Fibroblast of peridontal ligament (primary cell): ENCODE measurements around the gene GTF2B.
A peak's percentile ranks its signal among the peaks of the same experiment; 100 is the strongest.
"Not testable (repeated sequence)": the region's sequence is repeated elsewhere in the genome, so short reads cannot be mapped to it uniquely, and the experiment has no call there.

Experiments used
- DNase-seq: peaks from one replicate; pipeline ENCODE4 v3.0.0-alpha.2; 2010; ENCODE audit errors: extremely low read depth

Gene GTF2B

GRCh38 chr1:88891318-88891950, at the start of gene GTF2B:
Gene GTF2B, minus strand, starts transcription at chr1:88891567. Its CDS starts 68 bp downstream, at chr1:88891499.
- DNase-seq, result peak; percentile 97

- not testable (repeated sequence) for DNase-seq
Observed at GRCh38 chr1:88938528-88938927, 47.2 kb upstream of the GTF2B start.

DNA sequence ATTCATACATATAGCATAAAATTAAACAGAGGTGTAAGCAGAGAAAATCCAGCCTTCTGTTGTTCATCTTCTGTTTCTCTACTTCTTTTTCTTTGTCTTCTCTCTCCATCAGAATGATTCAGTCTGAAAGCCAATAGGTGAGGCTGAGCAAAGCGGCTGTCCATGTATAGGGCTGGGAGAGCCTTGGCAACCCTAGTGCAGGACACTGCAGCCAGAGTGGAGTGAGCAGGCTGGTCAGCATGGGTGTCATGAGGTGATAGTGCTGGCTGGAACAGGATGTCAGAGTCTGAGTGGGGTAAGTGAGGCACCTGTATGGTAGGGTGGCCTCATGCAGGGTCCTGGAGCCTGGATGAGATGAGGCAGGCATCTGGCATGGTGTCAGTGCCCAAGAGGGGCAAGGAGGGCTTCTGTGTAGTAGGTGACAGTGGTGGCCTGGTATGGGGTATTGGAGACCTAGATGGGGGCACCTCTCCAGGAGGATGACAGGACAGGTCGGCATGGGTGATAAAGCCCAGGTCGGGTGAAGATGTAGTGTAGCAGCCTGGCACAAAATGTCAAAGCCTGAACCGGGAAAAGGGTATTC, 45.5 kb upstream of the GTF2B start:
- DNase-seq, result no peak

DNA sequence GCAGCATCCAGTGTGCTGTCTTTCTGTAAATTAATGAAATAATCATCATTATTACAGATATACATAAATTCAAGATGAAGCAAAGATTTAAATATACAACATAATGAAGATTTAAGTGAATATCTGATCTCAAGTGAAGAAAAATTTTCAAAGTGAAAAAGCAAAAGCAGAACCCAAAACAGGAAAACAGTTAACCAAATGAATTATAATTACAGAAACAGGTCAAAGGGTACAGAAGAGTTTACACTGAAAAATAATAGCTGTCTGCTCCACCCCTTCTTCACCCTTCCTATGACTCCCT, 44.8 kb upstream of the GTF2B start:
- DNase-seq, result no peak

DNA sequence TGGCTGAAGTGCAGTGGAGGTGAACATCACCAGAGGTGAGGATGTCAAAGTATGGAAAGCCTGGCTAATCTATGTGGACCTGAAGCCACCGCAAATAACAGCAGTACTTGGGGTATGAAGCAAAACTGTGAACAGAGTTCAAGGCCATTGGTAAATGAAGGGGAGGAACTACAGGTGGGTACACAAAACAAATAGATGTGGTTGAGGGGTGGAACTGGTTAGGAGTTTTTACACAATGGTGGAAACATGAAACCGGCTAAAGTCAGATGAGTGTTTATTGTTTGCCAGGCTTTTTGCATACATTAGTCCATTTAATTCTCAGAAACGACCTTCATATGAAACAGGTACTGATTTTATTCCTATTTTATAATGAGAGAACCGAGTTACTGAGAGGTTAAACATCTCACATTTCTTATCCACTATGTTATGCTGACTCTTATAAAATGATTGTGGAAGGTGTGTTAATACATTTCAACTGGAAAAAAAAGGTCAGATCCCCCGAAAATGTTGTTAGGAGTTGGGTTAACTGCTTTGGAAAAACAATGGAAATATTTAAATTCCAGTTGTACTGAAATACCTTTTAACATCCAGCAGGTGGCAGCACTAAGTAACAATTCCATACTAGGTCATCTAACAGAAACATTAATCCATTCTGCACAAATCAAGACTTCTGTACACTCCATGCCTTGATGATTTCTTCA, 44.3 kb upstream of the GTF2B start:
- peak; percentile 66 for DNase-seq

DNA sequence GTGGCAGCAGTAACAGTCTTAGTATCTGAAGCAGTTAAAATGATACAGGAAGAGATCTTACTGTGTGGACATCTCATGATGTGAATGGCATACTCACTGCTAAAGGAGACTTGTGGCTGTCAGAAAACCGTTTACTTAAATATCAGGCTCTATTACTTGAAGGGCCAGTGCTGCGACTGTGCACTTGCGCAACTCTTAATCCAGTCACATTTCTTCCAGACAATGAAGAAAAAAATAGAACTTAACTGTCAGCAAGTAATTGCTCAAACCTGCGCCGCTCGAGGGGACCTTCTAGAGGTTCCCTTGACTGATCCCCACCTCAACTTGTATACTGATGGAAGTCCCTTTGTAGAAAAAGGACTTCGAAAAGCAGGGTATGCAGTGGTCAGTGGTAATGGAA, 38.8 kb upstream of the GTF2B start:
- not testable (repeated sequence) for DNase-seq

- no peak for DNase-seq
Observed at GRCh38 chr1:88923224-88923623, 31.9 kb upstream of the GTF2B start.

- DNase-seq, result no peak
Observed at GRCh38 chr1:88922214-88922613, 30.8 kb upstream of the GTF2B start.

DNA sequence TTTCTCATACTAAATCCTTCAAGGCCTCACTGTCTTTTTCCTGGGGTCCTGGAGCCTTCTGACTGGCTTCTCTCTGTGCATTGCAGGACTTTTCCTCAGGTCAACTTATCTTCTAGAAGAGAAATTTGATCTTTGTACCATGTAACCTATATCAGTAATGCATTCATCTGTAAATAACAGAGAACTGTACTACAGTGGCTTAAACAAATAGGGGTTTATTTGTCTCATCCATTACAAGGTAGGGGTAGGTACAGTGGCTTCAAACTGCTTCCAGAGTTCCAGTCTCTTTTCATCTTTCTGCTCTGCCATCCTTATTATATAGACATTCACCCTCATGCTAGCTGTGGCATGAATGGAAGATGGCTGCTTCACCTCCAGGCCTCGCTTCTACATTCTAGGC, 29.5 kb upstream of the GTF2B start:
- DNase-seq, result no peak

- no peak for DNase-seq
Observed at GRCh38 chr1:88917321-88918025, 26.1 kb upstream of the GTF2B start.

DNA sequence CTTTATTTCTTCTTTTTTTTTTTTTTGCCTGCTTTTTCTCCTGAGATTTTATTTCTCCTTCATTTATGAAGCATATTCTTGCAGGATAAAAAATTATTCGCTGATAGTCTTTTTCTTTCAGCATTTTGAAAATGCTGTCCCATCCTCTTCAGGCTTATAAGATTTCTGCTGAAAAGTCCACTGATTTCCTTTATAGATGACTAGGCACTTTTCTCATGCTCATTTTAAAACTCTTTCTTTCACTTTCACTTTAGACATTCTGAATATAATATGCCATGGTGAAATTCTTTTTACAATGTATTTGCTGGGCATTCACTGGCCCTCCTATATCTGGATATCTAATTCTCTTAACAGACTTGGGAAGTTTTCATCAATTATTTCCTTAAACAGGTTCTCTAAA, 25.5 kb upstream of the GTF2B start:
- DNase-seq, result no peak

DNA sequence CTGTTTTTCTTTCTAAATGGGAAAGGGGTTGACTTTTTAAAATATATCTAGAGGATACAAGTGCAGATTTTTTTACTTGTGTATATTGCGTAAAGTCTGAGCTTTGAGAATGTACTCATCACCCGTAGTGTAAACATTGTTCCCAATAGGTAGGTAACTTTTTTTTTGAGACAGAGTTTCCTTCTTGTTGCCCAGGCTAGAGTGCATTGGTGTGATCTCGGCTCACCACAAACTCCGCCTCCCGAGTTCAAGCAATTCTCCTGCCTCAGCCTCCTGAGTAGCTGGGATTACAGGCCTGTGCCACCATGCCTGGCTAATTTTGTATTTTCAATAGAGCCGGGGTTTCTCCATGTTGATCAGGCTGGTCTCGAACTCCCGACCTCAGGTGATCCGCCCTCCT, 20.4 kb upstream of the GTF2B start:
- not testable (repeated sequence) for DNase-seq

DNA sequence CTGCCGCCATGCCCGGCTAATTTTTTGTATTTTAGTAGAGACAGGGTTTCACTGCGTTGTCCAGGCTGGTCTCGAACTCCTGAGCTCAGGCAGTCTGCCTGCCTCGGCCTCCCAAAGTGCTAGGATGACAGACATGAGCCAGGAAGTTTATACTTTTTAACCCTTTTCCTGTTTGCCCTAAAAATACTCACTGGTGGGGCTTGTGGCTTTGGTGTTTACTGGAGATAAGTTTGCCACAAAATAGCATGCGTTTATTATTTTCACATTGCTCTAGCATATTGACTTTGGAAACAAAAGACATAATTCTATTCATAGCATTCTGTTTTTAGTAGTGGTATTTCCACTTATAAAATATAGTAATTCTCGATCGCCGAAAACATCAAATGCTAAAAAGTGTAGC, 19.8 kb upstream of the GTF2B start:
- no peak for DNase-seq

- no peak for DNase-seq
Observed at GRCh38 chr1:88910401-88910800, 19.0 kb upstream of the GTF2B start.

GRCh38 chr1:88900883-88901282, 9.5 kb upstream of the GTF2B start:
- no peak for DNase-seq

- DNase-seq, result no peak
Observed at GRCh38 chr1:88897070-88897730, 5.8 kb upstream of the GTF2B start.

DNA sequence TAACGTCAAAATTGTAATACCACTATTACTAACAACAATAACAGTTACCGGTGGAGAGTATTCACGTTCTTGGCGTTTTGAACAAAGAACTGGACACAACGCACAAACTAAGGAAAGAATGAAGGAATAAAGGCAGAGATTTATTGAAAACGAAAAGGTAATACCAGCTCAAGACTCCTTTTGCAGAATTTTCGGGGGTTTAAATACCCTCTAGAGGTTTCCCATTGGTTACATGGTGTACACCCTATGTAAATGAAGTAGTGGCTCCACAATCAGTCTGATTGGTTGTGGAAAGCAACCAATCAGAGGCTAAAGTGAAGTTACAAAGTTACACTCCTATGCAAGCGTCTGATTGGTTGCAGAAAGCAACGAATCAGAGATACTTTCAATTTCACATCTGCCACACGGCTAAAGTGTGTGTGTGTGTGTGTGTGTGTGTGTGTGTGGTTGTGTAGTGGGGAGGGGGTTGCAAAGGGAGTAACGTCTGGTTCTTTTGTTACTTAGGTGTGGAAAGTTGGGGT, 1.1 kb upstream of the GTF2B start:
- peak; percentile 61 for DNase-seq

- no peak for DNase-seq
Observed at GRCh38 chr1:88891951-88892340, 579 bp upstream of the GTF2B start.

- DNase-seq, result peak; percentile 54
Observed at GRCh38 chr1:88890791-88891317, 513 bp downstream of the GTF2B start.

DNA sequence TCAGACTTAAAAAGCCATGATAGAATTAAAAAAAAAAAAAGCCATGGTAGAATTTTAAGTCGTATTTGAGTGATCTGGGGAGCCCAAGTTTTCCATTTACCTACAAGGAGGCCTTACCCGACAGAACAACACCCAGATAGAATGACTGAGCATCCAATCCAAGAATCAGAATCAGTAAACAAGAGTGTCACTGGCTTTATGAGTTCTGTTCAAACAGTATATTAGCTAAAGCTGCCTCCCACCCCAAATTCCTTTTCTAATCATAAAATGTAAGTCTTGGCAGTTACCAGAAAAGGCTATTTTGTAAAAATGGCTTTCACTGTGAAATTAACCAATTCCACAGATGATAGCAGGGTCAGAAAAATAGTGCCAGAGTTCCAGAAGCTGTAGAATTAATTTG, 1.2 kb downstream of the GTF2B start:
- no peak for DNase-seq

- DNase-seq, result no peak
Observed at GRCh38 chr1:88888750-88889149, 2.6 kb downstream of the GTF2B start.

- DNase-seq, result no peak
Observed at GRCh38 chr1:88885933-88886332, 5.4 kb downstream of the GTF2B start.
